Stimulated activated CD4-positive, alpha-beta T cell treated with anti-CD3 and anti-CD28 coated beads, Interleukin-1b, Interleukin-23, amount 100 ng/mL, for 24 hours (primary cell): Measurements from ENCODE around the gene NUP210L.

Source experiments
- DNase-seq, 4 experiments: peaks; one replicate each; pipeline ENCODE4 v3.0.0-alpha.2; 2020; ENCODE audit warnings: low read depth in 4 of 4, low spot score in 1 of 4

NUP210L gene

GRCh38 chr1:153968000-153968363 lies 186.9 kb downstream of the NUP210L start:
- no peak for DNase-seq

- peak in 2 of 4 experiments; percentile 62 to 77 for DNase-seq
These were observed 187.5 kb downstream of the NUP210L start, which contains the start of gene CREB3L4 for GRCh38 chr1:153967107-153967999. TSS of gene CREB3L4 (plus strand) at chr1:153967902. CDS start at chr1:153968526, 624 bp downstream.

GRCh38 chr1:153963850-153964331 lies 191.0 kb downstream of the NUP210L start:
- DNase-seq = no peak

GRCh38 chr1:153963030-153963849 lies 191.6 kb downstream of the NUP210L start, which contains the start of gene SLC39A1:
TSS of gene SLC39A1 (minus strand) at chr1:153963537. CDS start at chr1:153962715, 822 bp downstream.
- peak; percentile 90 to 97 (median 94) for DNase-seq

- DNase-seq = no peak
These were observed 192.5 kb downstream of the NUP210L start for GRCh38 chr1:153962088-153963029.

- DNase-seq = no peak
These were observed 193.5 kb downstream of the NUP210L start for GRCh38 chr1:153961421-153961820.

GRCh38 chr1:153960206-153960605 lies 194.7 kb downstream of the NUP210L start:
- DNase-seq = no peak

- DNase-seq = no peak
These were observed 195.4 kb downstream of the NUP210L start for GRCh38 chr1:153959454-153959853.

GRCh38 chr1:153958961-153959260 lies 196.0 kb downstream of the NUP210L start:
- DNase-seq = no peak

- peak; percentile 89 to 97 (median 94) for DNase-seq
These were observed 196.5 kb downstream of the NUP210L start, which contains the start of gene CRTC2 for GRCh38 chr1:153958111-153958960. TSS of gene CRTC2 (minus strand) at chr1:153958612. CDS start at chr1:153958497, 115 bp downstream.

GRCh38 chr1:153957744-153958110 lies 197.1 kb downstream of the NUP210L start:
- no peak for DNase-seq

- no peak for DNase-seq
These were observed 197.7 kb downstream of the NUP210L start for GRCh38 chr1:153956997-153957715.

- DNase-seq = no peak
These were observed 200.0 kb downstream of the NUP210L start for GRCh38 chr1:153954826-153955225.

GRCh38 chr1:153953859-153954365 lies 201.0 kb downstream of the NUP210L start:
- DNase-seq = no peak

- DNase-seq = no peak
These were observed 203.1 kb downstream of the NUP210L start for GRCh38 chr1:153951801-153952200.

- DNase-seq = no peak
These were observed 203.7 kb downstream of the NUP210L start for GRCh38 chr1:153951183-153951582.

- peak; percentile 35 to 69 (median 55) for DNase-seq
These were observed 208.1 kb downstream of the NUP210L start, which contains the start of gene DENND4B for GRCh38 chr1:153946622-153947241. TSS of gene DENND4B (minus strand) at chr1:153946718. CDS start at chr1:153944374, 2,344 bp downstream.
